ENCODE data around the gene BBOX1.

Gene BBOX1

DNA sequence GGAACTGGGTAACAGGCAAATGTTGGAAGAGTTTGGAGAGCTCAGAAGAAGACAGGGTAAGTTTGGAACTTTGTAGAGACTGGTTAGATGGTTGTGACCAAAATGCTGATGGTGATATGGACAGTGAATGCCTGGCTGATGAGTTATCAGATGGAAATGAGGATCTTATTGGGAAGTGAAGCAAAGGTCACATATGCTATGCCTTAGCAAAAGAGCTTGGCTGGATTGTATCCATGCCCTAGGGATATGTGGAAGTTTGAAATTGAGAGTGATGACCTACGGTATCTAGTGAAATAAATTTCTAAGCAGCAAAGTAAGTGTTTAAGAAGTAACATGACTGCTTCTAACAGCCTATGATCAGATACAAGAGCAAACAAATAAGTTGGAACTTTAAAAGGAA, 17.8 kb downstream of the BBOX1 start:
- no peaks in the 10 kb centered on the region for H3K36me3 ChIP-seq (ENCODE audit: insufficient read depth, low read length)

DNA sequence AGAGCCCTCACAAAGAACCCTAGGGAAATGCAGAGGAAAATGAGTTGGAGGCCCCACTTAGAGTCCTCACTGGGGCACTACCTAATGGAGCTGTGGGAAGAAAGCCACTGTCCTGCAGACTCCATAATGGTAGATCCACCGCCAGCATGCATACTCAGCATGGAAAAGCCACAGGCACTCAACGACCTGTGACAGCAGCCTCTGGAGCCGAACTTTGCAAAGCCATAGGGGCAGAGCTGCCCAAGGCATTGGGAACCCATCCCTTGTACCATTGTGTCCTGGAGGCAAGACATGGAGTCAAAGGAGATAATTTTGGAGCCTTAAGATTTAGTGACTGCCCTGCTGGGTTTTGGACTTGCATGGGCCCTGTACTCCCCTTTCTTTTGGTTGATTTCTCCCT, 18.8 kb downstream of the BBOX1 start:
- Histone ChIP-seq H3K9ac (ENCODE audit: low read depth, low read length) (no peak overlapping the region), H3K4me3 (ENCODE audit: low read length) (no peak overlapping the region), H3K36me3 (ENCODE audit: insufficient read depth, low read length) (no peaks in the 10 kb centered on the region), H3K9me3 (ENCODE audit: insufficient read depth, low read depth, low read length) (no peaks in the 10 kb centered on the region), H3K27ac (ENCODE audit: low read depth, low read length) (no peak overlapping the region), H3K4me1 (ENCODE audit: insufficient read depth, low read length) (no peaks in the 10 kb centered on the region; the same call in 1 of the 2 replicates), H3K27me3 (ENCODE audit: insufficient read depth, low read length) (no peaks in the 10 kb centered on the region)
- 71% methylated on average over 3 of the region's 3 CpGs for WGBS

More for the DNA sequence above, 17.8 kb downstream of the BBOX1 start:
- no peak overlapping the region for H3K4me3 ChIP-seq (ENCODE audit: low read length)
- no peak overlapping the region for H3K9ac ChIP-seq (ENCODE audit: low read depth, low read length)
- WGBS: 100% methylated on average over 1 of the region's 1 CpG
- no peak overlapping the region for H3K27ac ChIP-seq (ENCODE audit: low read depth, low read length)
- H3K27me3 ChIP-seq (ENCODE audit: insufficient read depth, low read length): no peaks in the 10 kb centered on the region
- H3K9me3 ChIP-seq (ENCODE audit: insufficient read depth, low read depth, low read length): no peaks in the 10 kb centered on the region
- no peaks in the 10 kb centered on the region for H3K4me1 ChIP-seq (ENCODE audit: insufficient read depth, low read length)

DNA sequence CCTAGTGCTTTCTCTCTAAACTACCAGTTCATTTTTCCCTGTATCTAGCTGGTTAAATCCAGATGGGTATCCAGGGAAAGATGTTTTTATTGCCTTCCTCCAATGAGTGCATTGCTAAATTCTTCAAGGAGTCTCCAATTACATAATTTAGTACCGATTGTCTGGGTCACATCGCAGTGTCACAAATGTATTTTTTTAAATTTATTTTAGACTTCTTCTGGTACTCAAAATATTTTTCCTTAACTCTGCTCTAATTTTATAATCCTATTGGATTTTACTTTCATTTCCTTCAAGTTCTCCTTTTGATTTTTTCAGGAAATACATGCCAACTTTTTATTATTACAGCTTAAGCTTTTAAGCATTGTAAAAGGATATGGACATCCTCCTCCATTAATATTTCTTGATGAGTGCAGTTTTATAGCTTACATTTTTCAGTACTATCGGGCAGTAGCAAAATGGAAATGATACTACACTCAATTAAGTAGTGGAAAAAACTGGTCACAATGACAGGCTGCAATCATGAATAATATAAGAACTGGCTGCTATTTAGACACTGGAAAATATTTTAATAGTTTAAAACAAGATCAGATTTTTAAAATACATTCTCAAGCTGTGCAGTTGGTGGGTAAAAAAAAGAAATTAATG, 20.3 kb downstream of the BBOX1 start:
- Histone ChIP-seq H3K9me3 (ENCODE audit: insufficient read depth, low read depth, low read length) (no peaks in the 10 kb centered on the region), H3K9ac (ENCODE audit: low read depth, low read length) (no peak overlapping the region), H3K36me3 (ENCODE audit: insufficient read depth, low read length) (no peaks in the 10 kb centered on the region), H3K4me3 (ENCODE audit: low read length) (no peak overlapping the region), H3K4me1 (ENCODE audit: insufficient read depth, low read length) (no peaks in the 10 kb centered on the region; the same call in 1 of the 2 replicates), H3K27me3 (ENCODE audit: insufficient read depth, low read length) (no peaks in the 10 kb centered on the region), H3K27ac (ENCODE audit: low read depth, low read length) (no peak overlapping the region)
- WGBS: no CpG with 5 or more reads among the region's 3 CpGs

DNA sequence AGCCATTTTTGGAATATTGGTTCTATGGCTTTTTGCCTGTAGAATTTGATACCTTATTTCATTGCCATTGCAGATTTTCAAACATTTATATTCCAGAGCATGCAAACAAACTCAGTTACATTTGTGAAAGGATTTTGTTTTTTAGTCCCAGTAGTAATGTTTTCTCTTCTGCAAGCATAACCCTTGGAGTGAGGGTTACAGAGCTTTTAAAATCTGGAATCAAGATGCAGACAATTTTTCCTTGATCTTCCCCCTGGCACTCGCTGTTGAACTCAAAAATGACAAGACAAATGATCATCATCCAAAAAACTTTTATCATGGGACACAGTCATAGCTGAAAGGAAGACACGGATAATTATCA, 20.8 kb downstream of the BBOX1 start:
- Histone ChIP-seq H3K27ac (ENCODE audit: low read depth, low read length) (no peak overlapping the region), H3K27me3 (ENCODE audit: insufficient read depth, low read length) (no peaks in the 10 kb centered on the region), H3K9ac (ENCODE audit: low read depth, low read length) (no peak overlapping the region), H3K4me1 (ENCODE audit: insufficient read depth, low read length) (no peaks in the 10 kb centered on the region; the same call in 1 of the 2 replicates), H3K9me3 (ENCODE audit: insufficient read depth, low read depth, low read length) (no peaks in the 10 kb centered on the region), H3K36me3 (ENCODE audit: insufficient read depth, low read length) (no peaks in the 10 kb centered on the region), H3K4me3 (ENCODE audit: low read length) (no peak overlapping the region)
- 96% methylated on average over 2 of the region's 2 CpGs for WGBS

DNA sequence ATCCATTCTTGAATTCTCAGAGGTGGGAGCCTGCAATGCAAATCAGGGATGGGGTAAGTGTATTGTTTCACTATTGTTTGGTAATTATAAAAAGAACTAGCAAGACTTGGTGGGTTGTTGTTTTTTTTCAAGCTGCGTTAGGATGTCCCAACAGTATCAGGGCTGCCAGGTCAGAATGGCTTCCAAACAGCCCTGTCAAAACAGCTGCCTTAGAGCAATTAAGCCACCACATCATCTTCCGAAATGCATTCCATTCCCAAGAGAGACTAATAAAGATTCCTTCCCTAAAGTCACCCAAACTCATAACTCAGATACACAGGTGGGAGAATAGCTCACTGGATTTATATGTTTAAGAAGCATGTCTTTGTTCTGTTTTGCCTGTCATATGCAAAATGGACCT, 23.5 kb downstream of the BBOX1 start:
- Histone ChIP-seq H3K9me3 (ENCODE audit: insufficient read depth, low read depth, low read length) (no peaks in the 10 kb centered on the region), H3K27me3 (ENCODE audit: insufficient read depth, low read length) (no peaks in the 10 kb centered on the region), H3K4me1 (ENCODE audit: insufficient read depth, low read length) (no peaks in the 10 kb centered on the region; the same call in 1 of the 2 replicates), H3K27ac (ENCODE audit: low read depth, low read length) (no peak overlapping the region), H3K36me3 (ENCODE audit: insufficient read depth, low read length) (no peaks in the 10 kb centered on the region), H3K4me3 (ENCODE audit: low read length) (no peak overlapping the region), H3K9ac (ENCODE audit: low read depth, low read length) (no peak overlapping the region)
- WGBS: 88% methylated on average over 2 of the region's 2 CpGs

DNA sequence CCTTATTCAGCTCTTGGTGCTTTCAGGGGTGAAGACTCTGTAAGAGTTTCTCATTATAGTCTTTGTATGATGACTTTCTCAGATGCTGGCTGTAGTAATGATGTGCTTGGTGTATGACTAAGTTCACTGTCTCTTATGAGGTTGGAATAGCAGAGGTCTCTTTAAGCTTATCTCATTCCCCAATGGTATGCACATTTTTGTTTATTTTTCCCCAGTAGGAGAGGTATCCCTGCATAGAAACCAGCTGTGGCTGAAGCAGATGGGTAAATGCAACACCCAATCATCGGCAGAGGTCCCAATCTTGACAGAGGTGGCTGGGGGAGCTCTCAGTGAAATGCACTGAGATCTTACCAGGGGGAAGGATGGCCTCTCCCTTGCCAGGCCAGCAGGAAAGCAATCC, 34.6 kb downstream of the BBOX1 start:
- WGBS: 96% methylated on average over 1 of the region's 1 CpG
- no peaks in the 10 kb centered on the region for H3K27me3 ChIP-seq (ENCODE audit: insufficient read depth, low read length)
- no peaks in the 10 kb centered on the region for H3K9me3 ChIP-seq (ENCODE audit: insufficient read depth, low read depth, low read length)
- H3K9ac ChIP-seq (ENCODE audit: low read depth, low read length): no peak overlapping the region
- no peaks in the 10 kb centered on the region for H3K36me3 ChIP-seq (ENCODE audit: insufficient read depth, low read length)
- no peak overlapping the region for H3K27ac ChIP-seq (ENCODE audit: low read depth, low read length)
- H3K4me3 ChIP-seq (ENCODE audit: low read length): no peak overlapping the region
- H3K4me1 ChIP-seq (ENCODE audit: insufficient read depth, low read length): 0 out of 2 replicates have a peak, but pooled peaks cover 4% of the 10 kb centered on the region

DNA sequence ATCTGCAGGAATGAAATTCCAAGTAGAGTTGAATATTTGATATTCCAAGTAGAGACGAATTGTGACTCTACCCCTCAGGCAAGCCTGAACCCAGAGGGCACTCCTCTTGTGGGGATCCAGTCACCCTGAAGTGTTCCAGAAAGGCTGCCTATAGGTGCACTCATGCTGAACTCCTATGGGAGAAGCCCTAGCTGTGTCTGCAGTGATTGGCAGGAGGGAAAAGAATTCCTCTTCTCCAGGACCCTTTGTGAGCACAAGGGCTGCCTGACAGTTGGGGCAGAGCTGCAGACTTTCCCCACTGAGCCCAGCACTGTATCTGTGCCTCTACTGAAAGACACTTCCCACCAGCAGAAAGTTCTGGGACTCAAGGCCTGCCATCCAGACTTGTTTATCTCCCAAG, 35.0 kb downstream of the BBOX1 start:
- no peak overlapping the region for H3K27ac ChIP-seq (ENCODE audit: low read depth, low read length)
- no peak overlapping the region for H3K4me3 ChIP-seq (ENCODE audit: low read length)

DNA sequence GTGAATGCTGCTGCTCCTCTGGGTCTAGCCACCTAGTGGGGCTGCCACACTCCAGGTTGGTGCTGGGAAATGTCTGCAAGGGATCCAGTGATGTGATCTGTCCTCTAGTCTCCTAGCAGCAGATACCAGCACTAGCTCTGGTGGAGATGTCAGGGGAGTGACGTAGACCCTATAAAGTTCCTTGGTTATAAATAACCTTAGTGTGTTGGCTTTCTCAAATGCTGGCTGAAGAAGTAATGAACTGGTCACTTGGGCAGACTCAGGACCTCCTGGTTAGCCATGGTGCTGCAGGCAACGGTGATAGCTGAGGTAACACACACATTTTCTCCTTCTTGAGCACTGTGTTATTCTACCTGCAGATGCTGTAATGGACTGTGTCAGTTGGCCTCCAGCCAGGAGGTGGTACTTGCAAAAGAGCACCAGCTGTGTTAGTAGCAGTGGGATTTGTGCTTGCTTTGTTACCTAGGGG, 35.5 kb downstream of the BBOX1 start:
- H3K27ac ChIP-seq (ENCODE audit: low read depth, low read length): no peak overlapping the region
- no peaks in the 10 kb centered on the region for H3K36me3 ChIP-seq (ENCODE audit: insufficient read depth, low read length)
- H3K27me3 ChIP-seq (ENCODE audit: insufficient read depth, low read length): no peaks in the 10 kb centered on the region
- 0 out of 2 replicates have a peak, but pooled peaks cover 4% of the 10 kb centered on the region for H3K4me1 ChIP-seq (ENCODE audit: insufficient read depth, low read length)
- 93% methylated on average over 2 of the region's 2 CpGs for WGBS
- no peaks in the 10 kb centered on the region for H3K9me3 ChIP-seq (ENCODE audit: insufficient read depth, low read depth, low read length)
- H3K9ac ChIP-seq (ENCODE audit: low read depth, low read length): no peak overlapping the region
- H3K4me3 ChIP-seq (ENCODE audit: low read length): no peak overlapping the region

More for the DNA sequence above, 35.0 kb downstream of the BBOX1 start:
- H3K4me1 ChIP-seq (ENCODE audit: insufficient read depth, low read length): 0 out of 2 replicates have a peak, but pooled peaks cover 4% of the 10 kb centered on the region
- no peaks in the 10 kb centered on the region for H3K36me3 ChIP-seq (ENCODE audit: insufficient read depth, low read length)
- H3K9ac ChIP-seq (ENCODE audit: low read depth, low read length): no peak overlapping the region
- H3K9me3 ChIP-seq (ENCODE audit: insufficient read depth, low read depth, low read length): no peaks in the 10 kb centered on the region
- WGBS: 90% methylated on average over 1 of the region's 1 CpG
- H3K27me3 ChIP-seq (ENCODE audit: insufficient read depth, low read length): no peaks in the 10 kb centered on the region

DNA sequence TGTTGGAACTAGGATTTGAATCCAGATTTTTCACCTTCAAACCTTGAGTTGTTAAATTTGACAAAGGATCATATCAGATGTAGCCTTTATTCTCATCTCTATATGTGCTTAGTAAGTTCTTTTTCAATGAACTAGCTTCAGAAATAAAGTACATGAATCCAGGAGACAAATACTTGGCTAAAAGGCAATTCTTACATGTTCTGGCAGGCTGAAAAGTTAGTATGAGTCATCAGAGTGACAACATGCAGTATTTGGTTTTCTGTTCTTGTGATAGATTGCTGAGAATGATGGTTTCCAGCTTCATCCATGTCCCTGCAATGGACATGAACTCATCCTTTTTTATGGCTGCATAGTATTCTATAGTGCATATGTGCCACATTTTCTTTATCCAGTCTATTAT, 40.4 kb downstream of the BBOX1 start:
- no peaks in the 10 kb centered on the region for H3K36me3 ChIP-seq (ENCODE audit: insufficient read depth, low read length)
- no peak overlapping the region for H3K9ac ChIP-seq (ENCODE audit: low read depth, low read length)
- no peaks in the 10 kb centered on the region for H3K9me3 ChIP-seq (ENCODE audit: insufficient read depth, low read depth, low read length)
- no peak overlapping the region for H3K4me3 ChIP-seq (ENCODE audit: low read length)
- H3K27me3 ChIP-seq (ENCODE audit: insufficient read depth, low read length): no peaks in the 10 kb centered on the region
- H3K4me1 ChIP-seq (ENCODE audit: insufficient read depth, low read length): peaks cover 18% of the 10 kb centered on the region
- no peak overlapping the region for H3K27ac ChIP-seq (ENCODE audit: low read depth, low read length)

DNA sequence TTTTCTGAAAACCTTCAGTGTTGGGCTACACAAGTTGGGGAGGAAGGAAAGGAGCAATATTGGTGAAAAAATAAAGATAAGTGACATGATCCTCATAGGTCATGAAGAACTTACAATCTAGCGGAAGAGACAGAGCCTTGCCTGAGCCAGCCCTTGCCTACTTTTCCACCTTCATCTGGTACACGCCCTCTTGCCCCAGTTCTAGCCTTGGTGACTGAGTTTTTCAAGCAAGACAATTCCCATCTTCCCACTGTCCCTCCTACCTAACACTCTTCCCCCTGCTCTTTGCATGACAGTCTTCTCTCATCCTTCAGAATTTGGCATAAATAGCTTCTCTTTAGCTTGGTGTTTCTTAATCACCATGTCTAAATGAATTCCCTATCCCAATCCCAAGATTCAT, 42.6 kb downstream of the BBOX1 start:
- no peak overlapping the region for H3K4me3 ChIP-seq (ENCODE audit: low read length)
- H3K9me3 ChIP-seq (ENCODE audit: insufficient read depth, low read depth, low read length): no peaks in the 10 kb centered on the region
- H3K27ac ChIP-seq (ENCODE audit: low read depth, low read length): no peak overlapping the region
- H3K9ac ChIP-seq (ENCODE audit: low read depth, low read length): no peak overlapping the region
- H3K4me1 ChIP-seq (ENCODE audit: insufficient read depth, low read length): peaks cover 14% of the 10 kb centered on the region
- WGBS: 90% methylated on average over 2 of the region's 2 CpGs
- no peaks in the 10 kb centered on the region for H3K36me3 ChIP-seq (ENCODE audit: insufficient read depth, low read length)
- H3K27me3 ChIP-seq (ENCODE audit: insufficient read depth, low read length): no peaks in the 10 kb centered on the region

DNA sequence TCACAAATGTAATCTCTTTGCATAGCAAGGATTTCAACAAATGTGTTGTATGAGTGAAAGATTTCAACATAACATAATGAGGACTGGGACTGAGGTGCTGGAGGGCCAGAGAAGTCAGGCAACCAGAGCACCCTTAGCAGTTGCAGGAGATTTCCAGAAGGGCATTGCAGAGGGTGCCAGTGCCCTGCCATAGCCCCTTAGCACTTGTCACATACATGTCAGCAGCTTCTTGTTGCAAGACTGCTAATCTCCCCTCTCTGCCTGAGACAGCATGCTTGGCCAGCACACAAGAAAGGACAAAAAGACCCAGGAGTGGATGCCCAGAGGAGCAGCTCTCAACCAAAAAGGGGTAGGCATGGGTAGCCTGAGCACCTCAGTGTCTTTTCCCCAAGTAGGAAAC, 43.2 kb downstream of the BBOX1 start:
- Histone ChIP-seq H3K27me3 (ENCODE audit: insufficient read depth, low read length) (no peaks in the 10 kb centered on the region), H3K4me3 (ENCODE audit: low read length) (no peak overlapping the region), H3K36me3 (ENCODE audit: insufficient read depth, low read length) (no peaks in the 10 kb centered on the region)

DNA sequence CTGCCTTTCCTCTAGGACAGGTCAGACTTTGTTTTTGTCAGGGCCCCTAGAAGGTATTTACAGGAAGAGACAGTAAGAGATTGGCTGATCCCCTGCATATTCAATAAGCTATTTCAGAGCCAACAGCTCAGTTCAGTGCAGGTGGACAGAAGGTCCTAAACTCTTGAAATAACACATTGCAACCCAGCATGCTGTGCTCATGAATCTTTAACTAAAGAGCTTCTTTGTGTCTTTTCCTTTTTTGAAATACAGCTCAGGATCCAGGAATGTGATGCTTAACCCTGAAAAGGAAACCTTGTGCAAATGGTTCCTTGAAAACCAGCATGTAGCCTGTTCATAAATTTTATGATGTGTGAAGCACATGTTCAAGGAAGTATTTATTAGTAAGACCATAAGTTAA, 43.9 kb downstream of the BBOX1 start:
- Histone ChIP-seq H3K27ac (ENCODE audit: low read depth, low read length) (0 out of 2 replicates have a peak overlapping the region, but pooled peaks have one; percentile 1), H3K9me3 (ENCODE audit: insufficient read depth, low read depth, low read length) (peaks cover 2% of the 10 kb centered on the region; the same call in 1 of the 2 replicates), H3K4me1 (ENCODE audit: insufficient read depth, low read length) (peaks cover 14% of the 10 kb centered on the region)

More for the DNA sequence above, 43.2 kb downstream of the BBOX1 start:
- H3K4me1 ChIP-seq (ENCODE audit: insufficient read depth, low read length): peaks cover 14% of the 10 kb centered on the region
- H3K9me3 ChIP-seq (ENCODE audit: insufficient read depth, low read depth, low read length): no peaks in the 10 kb centered on the region
- no peak overlapping the region for H3K9ac ChIP-seq (ENCODE audit: low read depth, low read length)
- peak overlapping the region; percentile 1; the same call in 1 of the 2 replicates for H3K27ac ChIP-seq (ENCODE audit: low read depth, low read length)

More for the DNA sequence above, 43.9 kb downstream of the BBOX1 start:
- H3K36me3 ChIP-seq (ENCODE audit: insufficient read depth, low read length): no peaks in the 10 kb centered on the region
- H3K27me3 ChIP-seq (ENCODE audit: insufficient read depth, low read length): no peaks in the 10 kb centered on the region
- H3K4me3 ChIP-seq (ENCODE audit: low read length): no peak overlapping the region
- no peak overlapping the region for H3K9ac ChIP-seq (ENCODE audit: low read depth, low read length)

Measured in HUES64 (cell line).